Measurements from ENCODE around the gene G3BP2. TPM values are rescaled to one million over a fixed set of nuclear protein-coding genes. Genes with fewer than 3 reads are reported as not detected.

Gene G3BP2
- total and polyA plus RNA-seq, 2 experiments from 2014 or later, result 103 to 411 TPM

DNA sequence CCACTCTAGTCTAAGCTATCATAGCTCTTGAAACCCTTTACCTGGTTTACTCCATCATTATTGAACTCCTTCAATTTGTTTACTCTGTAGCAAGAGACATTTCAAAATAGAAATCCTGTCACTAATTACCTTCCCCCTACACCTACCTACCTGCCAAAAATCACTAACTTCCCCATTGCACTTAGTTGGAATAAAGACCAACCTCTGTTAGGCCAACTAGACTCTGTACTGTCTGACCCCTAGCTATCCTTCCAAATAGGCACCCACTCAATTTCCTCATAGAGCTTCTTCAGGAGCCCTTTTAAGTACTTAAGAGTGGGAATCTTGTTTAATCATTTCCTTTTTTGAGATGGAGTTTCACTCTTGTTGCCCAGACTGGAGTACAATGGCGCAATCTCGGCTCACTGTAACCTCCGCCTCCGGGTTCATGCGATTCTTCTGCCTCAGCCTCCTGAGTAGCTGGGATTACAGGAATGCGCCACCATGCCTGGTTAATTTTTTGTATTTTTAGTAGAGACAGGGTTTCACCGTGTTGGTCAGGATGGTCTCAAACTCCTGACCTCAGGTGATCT, 34.0 kb downstream of the G3BP2 start:
- peaks cover 5% of the 10 kb centered on the region for H3K27me3 Mint-ChIP-seq (ENCODE audit: insufficient read depth, low read depth, poor library complexity)
- Histone ChIP-seq H3K4me3 (no peak overlapping the region), H4K20me1 (replicated peaks; ENCODE audit: insufficient read depth) (peaks cover 7% of the 10 kb centered on the region; the same call in 1 of the 2 replicates), H3K79me2 (replicated peaks; ENCODE audit: insufficient read depth) (0 out of 2 replicates have a peak, but pooled peaks cover 1% of the 10 kb centered on the region), H3F3A (replicated peaks; ENCODE audit: low read depth) (peaks cover 7% of the 10 kb centered on the region; the same call in 1 of the 2 replicates), H3K27me3 (ENCODE audit: insufficient read depth) (no peaks in the 10 kb centered on the region), H3K4me2 (no peak overlapping the region), H3K4me1 (ENCODE audit: insufficient read depth) (no peaks in the 10 kb centered on the region), H3K9me2 (ENCODE audit: insufficient read depth) (no peaks in the 10 kb centered on the region), H2AFZ (no peak overlapping the region), H3K27ac (ENCODE audit: low read depth) (peak overlapping the region; percentile 52; the same call in 1 of the 2 replicates), H3K36me3 (ENCODE audit: insufficient read depth) (peaks cover 7% of the 10 kb centered on the region)
- no peak overlapping the region for H3K4me3 Mint-ChIP-seq
- H3K36me3 Mint-ChIP-seq (ENCODE audit: low read depth), result peaks cover 24% of the 10 kb centered on the region
- H3K4me1 Mint-ChIP-seq, result peaks cover 5% of the 10 kb centered on the region; the same call in 2 of the 3 replicates
- ATAC-seq (peak; percentile 19; the same call in 2 of the 3 replicates), DNase-seq (ENCODE audit: low spot score) (no peak)
- TF ChIP-seq POLR2AphosphoS5 (IDR thresholded peaks at IDR 0.05; ENCODE audit: low read depth) (0 out of 2 replicates have a peak, but pooled peaks have one; percentile 9), CREB1 (CRISPR knock-in tag; IDR thresholded peaks at IDR 0.05; ENCODE audit: low read depth) (no peak)
- no peaks in the 10 kb centered on the region; the same call in 2 of the 3 replicates for H3K9me3 Mint-ChIP-seq
- H3K27ac Mint-ChIP-seq, result no peak overlapping the region

DNA sequence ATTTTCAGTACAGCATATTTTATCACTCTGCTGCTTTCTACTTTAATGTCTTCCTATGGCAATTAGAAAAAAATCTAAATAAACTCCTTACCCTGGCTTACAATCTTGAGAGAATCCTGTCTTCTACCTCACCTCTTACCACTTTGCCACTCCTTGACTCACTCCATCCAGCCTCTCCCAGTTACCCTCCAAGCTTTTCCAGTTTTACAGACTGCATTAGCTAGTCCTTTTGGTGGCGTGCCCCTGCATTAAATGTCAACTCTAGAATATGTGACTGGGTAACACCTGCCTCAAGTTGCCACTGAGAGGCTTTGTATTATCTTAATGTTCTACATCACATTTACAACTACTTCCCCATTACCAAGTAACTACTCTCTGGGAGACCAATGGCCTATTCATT, 35.4 kb downstream of the G3BP2 start:
- Histone ChIP-seq H3K4me2 (no peak overlapping the region), H4K20me1 (replicated peaks; ENCODE audit: insufficient read depth) (no peaks in the 10 kb centered on the region), H3F3A (replicated peaks; ENCODE audit: low read depth) (no peaks in the 10 kb centered on the region; the same call in 1 of the 2 replicates), H3K4me1 (ENCODE audit: insufficient read depth) (no peaks in the 10 kb centered on the region), H3K4me3 (no peak overlapping the region), H3K9me2 (ENCODE audit: insufficient read depth) (no peaks in the 10 kb centered on the region), H2AFZ (no peak overlapping the region), H3K79me2 (replicated peaks; ENCODE audit: insufficient read depth) (no peaks in the 10 kb centered on the region), H3K27ac (ENCODE audit: low read depth) (no peak overlapping the region), H3K36me3 (ENCODE audit: insufficient read depth) (no peaks in the 10 kb centered on the region; the same call in 1 of the 2 replicates), H3K27me3 (ENCODE audit: insufficient read depth) (no peaks in the 10 kb centered on the region)
- Mint-ChIP-seq H3K4me3 (no peak overlapping the region), H3K4me1 (peaks cover 5% of the 10 kb centered on the region; the same call in 2 of the 3 replicates), H3K27me3 (ENCODE audit: insufficient read depth, low read depth, poor library complexity) (peaks cover 5% of the 10 kb centered on the region), H3K9me3 (no peaks in the 10 kb centered on the region; the same call in 2 of the 3 replicates), H3K36me3 (ENCODE audit: low read depth) (peaks cover 14% of the 10 kb centered on the region; the same call in 2 of the 3 replicates), H3K27ac (peak overlapping the region; percentile 0; the same call in 1 of the 2 replicates)
- DNase-seq (ENCODE audit: low spot score) (no peak), ATAC-seq (peak; percentile 18)
- no peak for TF ChIP-seq POLR2AphosphoS5 (IDR thresholded peaks at IDR 0.05; ENCODE audit: low read depth)
- TF ChIP-seq STAT1 (IDR thresholded peaks at IDR 0.05; ENCODE audit: unreplicated experiment), result no peak
- no peak for TF ChIP-seq ZNF331 (CRISPR knock-in tag; IDR thresholded peaks at IDR 0.05; ENCODE audit: low read depth)
- TF ChIP-seq CREB1 (CRISPR knock-in tag; IDR thresholded peaks at IDR 0.05; ENCODE audit: low read depth), result no peak
- TF ChIP-seq, protein P1, sequence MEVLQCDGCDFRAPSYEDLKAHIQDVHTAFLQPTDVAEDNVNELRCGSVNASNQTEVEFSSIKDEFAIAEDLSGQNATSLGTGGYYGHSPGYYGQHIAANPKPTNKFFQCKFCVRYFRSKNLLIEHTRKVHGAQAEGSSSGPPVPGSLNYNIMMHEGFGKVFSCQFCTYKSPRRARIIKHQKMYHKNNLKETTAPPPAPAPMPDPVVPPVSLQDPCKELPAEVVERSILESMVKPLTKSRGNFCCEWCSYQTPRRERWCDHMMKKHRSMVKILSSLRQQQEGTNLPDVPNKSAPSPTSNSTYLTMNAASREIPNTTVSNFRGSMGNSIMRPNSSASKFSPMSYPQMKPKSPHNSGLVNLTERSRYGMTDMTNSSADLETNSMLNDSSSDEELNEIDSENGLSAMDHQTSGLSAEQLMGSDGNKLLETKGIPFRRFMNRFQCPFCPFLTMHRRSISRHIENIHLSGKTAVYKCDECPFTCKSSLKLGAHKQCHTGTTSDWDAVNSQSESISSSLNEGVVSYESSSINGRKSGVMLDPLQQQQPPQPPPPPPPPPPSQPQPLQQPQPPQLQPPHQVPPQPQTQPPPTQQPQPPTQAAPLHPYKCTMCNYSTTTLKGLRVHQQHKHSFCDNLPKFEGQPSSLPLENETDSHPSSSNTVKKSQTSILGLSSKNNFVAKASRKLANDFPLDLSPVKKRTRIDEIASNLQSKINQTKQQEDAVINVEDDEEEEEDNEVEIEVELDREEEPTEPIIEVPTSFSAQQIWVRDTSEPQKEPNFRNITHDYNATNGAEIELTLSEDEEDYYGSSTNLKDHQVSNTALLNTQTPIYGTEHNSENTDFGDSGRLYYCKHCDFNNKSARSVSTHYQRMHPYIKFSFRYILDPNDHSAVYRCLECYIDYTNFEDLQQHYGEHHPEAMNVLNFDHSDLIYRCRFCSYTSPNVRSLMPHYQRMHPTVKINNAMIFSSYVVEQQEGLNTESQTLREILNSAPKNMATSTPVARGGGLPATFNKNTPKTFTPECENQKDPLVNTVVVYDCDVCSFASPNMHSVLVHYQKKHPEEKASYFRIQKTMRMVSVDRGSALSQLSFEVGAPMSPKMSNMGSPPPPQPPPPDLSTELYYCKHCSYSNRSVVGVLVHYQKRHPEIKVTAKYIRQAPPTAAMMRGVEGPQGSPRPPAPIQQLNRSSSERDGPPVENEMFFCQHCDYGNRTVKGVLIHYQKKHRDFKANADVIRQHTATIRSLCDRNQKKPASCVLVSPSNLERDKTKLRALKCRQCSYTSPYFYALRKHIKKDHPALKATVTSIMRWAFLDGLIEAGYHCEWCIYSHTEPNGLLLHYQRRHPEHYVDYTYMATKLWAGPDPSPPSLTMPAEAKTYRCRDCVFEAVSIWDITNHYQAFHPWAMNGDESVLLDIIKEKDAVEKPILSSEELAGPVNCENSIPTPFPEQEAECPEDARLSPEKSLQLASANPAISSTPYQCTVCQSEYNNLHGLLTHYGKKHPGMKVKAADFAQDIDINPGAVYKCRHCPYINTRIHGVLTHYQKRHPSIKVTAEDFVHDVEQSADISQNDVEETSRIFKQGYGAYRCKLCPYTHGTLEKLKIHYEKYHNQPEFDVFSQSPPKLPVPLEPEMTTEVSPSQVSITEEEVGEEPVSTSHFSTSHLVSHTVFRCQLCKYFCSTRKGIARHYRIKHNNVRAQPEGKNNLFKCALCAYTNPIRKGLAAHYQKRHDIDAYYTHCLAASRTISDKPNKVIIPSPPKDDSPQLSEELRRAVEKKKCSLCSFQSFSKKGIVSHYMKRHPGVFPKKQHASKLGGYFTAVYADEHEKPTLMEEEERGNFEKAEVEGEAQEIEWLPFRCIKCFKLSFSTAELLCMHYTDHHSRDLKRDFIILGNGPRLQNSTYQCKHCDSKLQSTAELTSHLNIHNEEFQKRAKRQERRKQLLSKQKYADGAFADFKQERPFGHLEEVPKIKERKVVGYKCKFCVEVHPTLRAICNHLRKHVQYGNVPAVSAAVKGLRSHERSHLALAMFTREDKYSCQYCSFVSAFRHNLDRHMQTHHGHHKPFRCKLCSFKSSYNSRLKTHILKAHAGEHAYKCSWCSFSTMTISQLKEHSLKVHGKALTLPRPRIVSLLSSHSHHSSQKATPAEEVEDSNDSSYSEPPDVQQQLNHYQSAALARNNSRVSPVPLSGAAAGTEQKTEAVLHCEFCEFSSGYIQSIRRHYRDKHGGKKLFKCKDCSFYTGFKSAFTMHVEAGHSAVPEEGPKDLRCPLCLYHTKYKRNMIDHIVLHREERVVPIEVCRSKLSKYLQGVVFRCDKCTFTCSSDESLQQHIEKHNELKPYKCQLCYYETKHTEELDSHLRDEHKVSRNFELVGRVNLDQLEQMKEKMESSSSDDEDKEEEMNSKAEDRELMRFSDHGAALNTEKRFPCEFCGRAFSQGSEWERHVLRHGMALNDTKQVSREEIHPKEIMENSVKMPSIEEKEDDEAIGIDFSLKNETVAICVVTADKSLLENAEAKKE (CRISPR knock-in tag; IDR thresholded peaks at IDR 0.05), result no peak
- no peak for TF ChIP-seq NANOG (IDR thresholded peaks at IDR 0.05; ENCODE audit: borderline replicate concordance)
- TF ChIP-seq EZH2 (IDR thresholded peaks at IDR 0.05; ENCODE audit: low read depth, unreplicated experiment), result no peak
- no peak for TF ChIP-seq JUNB (IDR thresholded peaks at IDR 0.05; ENCODE audit: unreplicated experiment)
- TF ChIP-seq, protein P2, sequence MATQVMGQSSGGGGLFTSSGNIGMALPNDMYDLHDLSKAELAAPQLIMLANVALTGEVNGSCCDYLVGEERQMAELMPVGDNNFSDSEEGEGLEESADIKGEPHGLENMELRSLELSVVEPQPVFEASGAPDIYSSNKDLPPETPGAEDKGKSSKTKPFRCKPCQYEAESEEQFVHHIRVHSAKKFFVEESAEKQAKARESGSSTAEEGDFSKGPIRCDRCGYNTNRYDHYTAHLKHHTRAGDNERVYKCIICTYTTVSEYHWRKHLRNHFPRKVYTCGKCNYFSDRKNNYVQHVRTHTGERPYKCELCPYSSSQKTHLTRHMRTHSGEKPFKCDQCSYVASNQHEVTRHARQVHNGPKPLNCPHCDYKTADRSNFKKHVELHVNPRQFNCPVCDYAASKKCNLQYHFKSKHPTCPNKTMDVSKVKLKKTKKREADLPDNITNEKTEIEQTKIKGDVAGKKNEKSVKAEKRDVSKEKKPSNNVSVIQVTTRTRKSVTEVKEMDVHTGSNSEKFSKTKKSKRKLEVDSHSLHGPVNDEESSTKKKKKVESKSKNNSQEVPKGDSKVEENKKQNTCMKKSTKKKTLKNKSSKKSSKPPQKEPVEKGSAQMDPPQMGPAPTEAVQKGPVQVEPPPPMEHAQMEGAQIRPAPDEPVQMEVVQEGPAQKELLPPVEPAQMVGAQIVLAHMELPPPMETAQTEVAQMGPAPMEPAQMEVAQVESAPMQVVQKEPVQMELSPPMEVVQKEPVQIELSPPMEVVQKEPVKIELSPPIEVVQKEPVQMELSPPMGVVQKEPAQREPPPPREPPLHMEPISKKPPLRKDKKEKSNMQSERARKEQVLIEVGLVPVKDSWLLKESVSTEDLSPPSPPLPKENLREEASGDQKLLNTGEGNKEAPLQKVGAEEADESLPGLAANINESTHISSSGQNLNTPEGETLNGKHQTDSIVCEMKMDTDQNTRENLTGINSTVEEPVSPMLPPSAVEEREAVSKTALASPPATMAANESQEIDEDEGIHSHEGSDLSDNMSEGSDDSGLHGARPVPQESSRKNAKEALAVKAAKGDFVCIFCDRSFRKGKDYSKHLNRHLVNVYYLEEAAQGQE (IDR thresholded peaks at IDR 0.05; ENCODE audit: unreplicated experiment), result no peak
- TF ChIP-seq ZNF114 (CRISPR knock-in tag; IDR thresholded peaks at IDR 0.05), result no peak
- no peak for TF ChIP-seq EZH2phosphoT487 (IDR thresholded peaks at IDR 0.05; ENCODE audit: unreplicated experiment)
